Transverse colon (tissue), 3 donors: ENCODE results near the gene KLF7.

Experiments used
- POLR2A ChIP-seq: fragments of 450-650 bp; IDR thresholded peaks from one replicate; pipeline ENCODE4 v1.6.1; 2016; ENCODE audit warnings: antibody characterized with exemption, mild to moderate bottlenecking, moderate library complexity
- TF ChIP-seq, protein P1 (sequence below), 5 experiments: fragments of 200-600 bp in 3 of 5; fragments of 450-650 bp in 2 of 5; sonication (generic) in 3 of 5; IDR thresholded peaks; 1 replicate in 2 of 5; 2 replicates in 3 of 5; pipeline ENCODE4 v1.5.1; 2016 to 2017; ENCODE audit warnings: antibody characterized with exemption in 5 of 5, inconsistent platforms in 3 of 5, mild to moderate bottlenecking in 2 of 5, moderate library complexity in 1 of 5

DNA sequence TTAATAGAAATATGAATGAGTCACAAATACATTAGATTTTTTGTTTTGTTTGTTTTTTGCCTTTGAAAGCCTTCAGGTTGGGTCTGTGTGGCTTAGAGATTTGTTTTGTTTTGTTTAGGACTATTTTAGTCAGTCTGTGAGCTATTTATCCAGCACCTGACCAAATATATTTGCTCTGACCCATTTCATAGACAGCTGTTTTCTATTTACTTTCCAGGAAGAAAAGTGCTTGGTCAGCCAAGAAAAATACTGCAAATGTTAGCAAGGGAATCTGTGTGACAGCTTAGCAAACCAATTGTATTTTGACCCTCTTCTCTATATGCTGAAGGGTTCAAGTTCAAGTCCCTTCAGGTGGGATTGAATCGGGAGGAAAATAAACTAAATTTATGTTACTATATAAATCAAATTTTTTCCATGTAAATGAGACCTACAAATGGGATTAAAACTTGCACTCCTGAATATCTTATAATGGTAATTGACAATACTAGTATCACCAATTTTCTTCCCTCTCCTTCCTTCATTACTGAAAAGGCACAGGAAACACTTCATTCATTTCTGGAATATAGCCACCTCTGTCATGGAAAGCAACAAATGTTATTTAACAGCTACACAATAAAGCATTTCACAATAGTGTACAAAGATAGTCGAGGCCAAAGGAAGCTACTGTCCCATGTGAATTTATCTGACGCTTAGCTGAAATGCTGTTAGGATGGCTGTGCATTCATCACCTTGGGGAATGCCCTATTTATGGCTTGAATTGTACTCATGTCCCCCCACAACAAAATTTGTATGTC, 23.1 kb upstream of the KLF7 start:
- TF ChIP-seq, protein P1, sequence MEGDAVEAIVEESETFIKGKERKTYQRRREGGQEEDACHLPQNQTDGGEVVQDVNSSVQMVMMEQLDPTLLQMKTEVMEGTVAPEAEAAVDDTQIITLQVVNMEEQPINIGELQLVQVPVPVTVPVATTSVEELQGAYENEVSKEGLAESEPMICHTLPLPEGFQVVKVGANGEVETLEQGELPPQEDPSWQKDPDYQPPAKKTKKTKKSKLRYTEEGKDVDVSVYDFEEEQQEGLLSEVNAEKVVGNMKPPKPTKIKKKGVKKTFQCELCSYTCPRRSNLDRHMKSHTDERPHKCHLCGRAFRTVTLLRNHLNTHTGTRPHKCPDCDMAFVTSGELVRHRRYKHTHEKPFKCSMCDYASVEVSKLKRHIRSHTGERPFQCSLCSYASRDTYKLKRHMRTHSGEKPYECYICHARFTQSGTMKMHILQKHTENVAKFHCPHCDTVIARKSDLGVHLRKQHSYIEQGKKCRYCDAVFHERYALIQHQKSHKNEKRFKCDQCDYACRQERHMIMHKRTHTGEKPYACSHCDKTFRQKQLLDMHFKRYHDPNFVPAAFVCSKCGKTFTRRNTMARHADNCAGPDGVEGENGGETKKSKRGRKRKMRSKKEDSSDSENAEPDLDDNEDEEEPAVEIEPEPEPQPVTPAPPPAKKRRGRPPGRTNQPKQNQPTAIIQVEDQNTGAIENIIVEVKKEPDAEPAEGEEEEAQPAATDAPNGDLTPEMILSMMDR (IDR thresholded peaks at IDR 0.05): no peak
- TF ChIP-seq POLR2A: no peak
